Glomerular endothelial cell (primary cell): ENCODE measurements around the gene DKKL1. TPM values are rescaled to one million over a fixed set of nuclear protein-coding genes. Genes with fewer than 3 reads are reported as not detected.
A peak's percentile ranks its signal among the peaks of the same experiment; 100 is the strongest.

Experiments used
- DNase-seq: peaks from one replicate; pipeline ENCODE4 v3.0.0-alpha.2; 2011; ENCODE audit warnings: low read depth, low spot score; ENCODE audit errors: extremely low read depth
- total RNA-seq: library from RNA; depleted of rRNA; stranded (reverse); fragments of >200 nt; gene quantifications from 2 replicates; pipeline ENCODE4 v1.2.3, GENCODE V29; 2015

DKKL1 gene
- total RNA-seq, 1 donor from 2014 or later: 1.6 TPM

GRCh38 chr19:49391581-49392399 lies 28.1 kb downstream of the DKKL1 start:
- peak; percentile 25 for DNase-seq

GRCh38 chr19:49393881-49394280 lies 30.2 kb downstream of the DKKL1 start:
- DNase-seq: no peak

GRCh38 chr19:49395581-49396407 lies 32.1 kb downstream of the DKKL1 start:
- DNase-seq: no peak

- DNase-seq: no peak
These were observed 33.2 kb downstream of the DKKL1 start for GRCh38 chr19:49396738-49397505.

GRCh38 chr19:49398001-49398615 lies 34.4 kb downstream of the DKKL1 start:
- no peak for DNase-seq

- no peak for DNase-seq
These were observed 35.3 kb downstream of the DKKL1 start for GRCh38 chr19:49398931-49399330.

- DNase-seq: no peak
These were observed 36.4 kb downstream of the DKKL1 start for GRCh38 chr19:49400029-49400428.

GRCh38 chr19:49403404-49404187 lies 39.9 kb downstream of the DKKL1 start:
- no peak for DNase-seq

GRCh38 chr19:49407079-49407478 lies 43.4 kb downstream of the DKKL1 start:
- no peak for DNase-seq

- DNase-seq: no peak
These were observed 43.9 kb downstream of the DKKL1 start for GRCh38 chr19:49407482-49408015.

GRCh38 chr19:49408816-49409440 lies 45.3 kb downstream of the DKKL1 start:
- DNase-seq: no peak

GRCh38 chr19:49409441-49410029 lies 45.9 kb downstream of the DKKL1 start:
- no peak for DNase-seq

GRCh38 chr19:49411681-49412326 lies 48.1 kb downstream of the DKKL1 start:
- no peak for DNase-seq

- DNase-seq: no peak
These were observed 49.7 kb downstream of the DKKL1 start for GRCh38 chr19:49413348-49413747.

- no peak for DNase-seq
These were observed 50.6 kb downstream of the DKKL1 start for GRCh38 chr19:49414256-49414655.

GRCh38 chr19:49415102-49415809 lies 51.6 kb downstream of the DKKL1 start:
- no peak for DNase-seq

- no peak for DNase-seq
These were observed 52.1 kb downstream of the DKKL1 start for GRCh38 chr19:49415810-49416200.

- no peak for DNase-seq
These were observed 53.4 kb downstream of the DKKL1 start for GRCh38 chr19:49417088-49417487.
